Right lobe of liver (tissue), 4 donors: Measurements from ENCODE around the gene STAT1.

Source experiments
- POLR2A ChIP-seq: fragments of 450-650 bp; IDR thresholded peaks from one replicate; pipeline ENCODE4 v1.6.1; 2017; ENCODE audit warnings: antibody characterized with exemption, mild to moderate bottlenecking
- TF ChIP-seq, protein P1 (sequence below), 4 donors: fragments of 200-600 bp in 3 of 4; fragments of 450-650 bp in 1 of 4; IDR thresholded peaks; one replicate each; pipeline versions ENCODE4 v1.5.1 to v1.8.0; 2016 to 2022; ENCODE audit warnings: antibody characterized with exemption in 4 of 4, mild to moderate bottlenecking in 2 of 4
- donor health status: DM: no; HTN: no; CAD: no.
- donor health status: DM: no; HTN: no; CAD: no.
- donor health status: DM: no; HTN: yes; CAD: no.

DNA sequence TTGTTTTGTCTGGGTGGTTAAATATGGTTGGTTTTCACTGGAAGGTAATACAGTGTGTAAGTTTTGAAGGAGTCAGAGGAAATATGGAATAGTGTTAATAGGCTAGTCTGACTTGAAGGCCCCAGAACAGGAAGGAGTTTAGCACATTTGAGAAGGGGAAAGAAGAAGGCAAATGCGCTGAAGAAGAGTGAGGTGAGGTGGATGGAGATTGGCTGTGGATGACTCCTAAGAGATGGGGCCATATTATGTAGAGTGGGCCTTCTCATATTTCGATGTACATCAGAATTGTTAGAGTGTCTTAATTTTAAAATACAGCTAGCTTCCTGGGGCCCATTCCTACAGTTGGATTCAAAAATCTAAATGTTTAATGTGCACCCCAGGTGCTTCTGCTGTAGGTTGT is 72.4 kb downstream of the STAT1 start:
- TF ChIP-seq, protein P1, sequence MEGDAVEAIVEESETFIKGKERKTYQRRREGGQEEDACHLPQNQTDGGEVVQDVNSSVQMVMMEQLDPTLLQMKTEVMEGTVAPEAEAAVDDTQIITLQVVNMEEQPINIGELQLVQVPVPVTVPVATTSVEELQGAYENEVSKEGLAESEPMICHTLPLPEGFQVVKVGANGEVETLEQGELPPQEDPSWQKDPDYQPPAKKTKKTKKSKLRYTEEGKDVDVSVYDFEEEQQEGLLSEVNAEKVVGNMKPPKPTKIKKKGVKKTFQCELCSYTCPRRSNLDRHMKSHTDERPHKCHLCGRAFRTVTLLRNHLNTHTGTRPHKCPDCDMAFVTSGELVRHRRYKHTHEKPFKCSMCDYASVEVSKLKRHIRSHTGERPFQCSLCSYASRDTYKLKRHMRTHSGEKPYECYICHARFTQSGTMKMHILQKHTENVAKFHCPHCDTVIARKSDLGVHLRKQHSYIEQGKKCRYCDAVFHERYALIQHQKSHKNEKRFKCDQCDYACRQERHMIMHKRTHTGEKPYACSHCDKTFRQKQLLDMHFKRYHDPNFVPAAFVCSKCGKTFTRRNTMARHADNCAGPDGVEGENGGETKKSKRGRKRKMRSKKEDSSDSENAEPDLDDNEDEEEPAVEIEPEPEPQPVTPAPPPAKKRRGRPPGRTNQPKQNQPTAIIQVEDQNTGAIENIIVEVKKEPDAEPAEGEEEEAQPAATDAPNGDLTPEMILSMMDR (IDR thresholded peaks at IDR 0.05) = no peak
- no peak for TF ChIP-seq POLR2A
